ENCODE data around the gene TBC1D22A. TPM values are rescaled to one million over a fixed set of nuclear protein-coding genes. Genes with fewer than 3 reads are reported as not detected.

Gene TBC1D22A, protein sequence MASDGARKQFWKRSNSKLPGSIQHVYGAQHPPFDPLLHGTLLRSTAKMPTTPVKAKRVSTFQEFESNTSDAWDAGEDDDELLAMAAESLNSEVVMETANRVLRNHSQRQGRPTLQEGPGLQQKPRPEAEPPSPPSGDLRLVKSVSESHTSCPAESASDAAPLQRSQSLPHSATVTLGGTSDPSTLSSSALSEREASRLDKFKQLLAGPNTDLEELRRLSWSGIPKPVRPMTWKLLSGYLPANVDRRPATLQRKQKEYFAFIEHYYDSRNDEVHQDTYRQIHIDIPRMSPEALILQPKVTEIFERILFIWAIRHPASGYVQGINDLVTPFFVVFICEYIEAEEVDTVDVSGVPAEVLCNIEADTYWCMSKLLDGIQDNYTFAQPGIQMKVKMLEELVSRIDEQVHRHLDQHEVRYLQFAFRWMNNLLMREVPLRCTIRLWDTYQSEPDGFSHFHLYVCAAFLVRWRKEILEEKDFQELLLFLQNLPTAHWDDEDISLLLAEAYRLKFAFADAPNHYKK
- 14.5 and 18.2 TPM in 2 replicates for total RNA-seq (2014; rRNA removed; shearing (Covaris generic); ENCODE audit: low replicate concordance)

GRCh38 chr22:46762238-46763050, at the start of gene TBC1D22A:
Gene TBC1D22A, plus strand, starts transcription at chr22:46762650. Its CDS starts 137 bp downstream, at chr22:46762787.
- no peaks in the 10 kb centered on the region for H3K27me3 ChIP-seq
- peak; percentile 92 for DNase-seq
- H3K9me3 ChIP-seq: no peaks in the 10 kb centered on the region
- peak within 1 kb of the TSS; percentile 66 for H3K4me3 ChIP-seq
- peaks cover 12% of the 10 kb centered on the region for H3K36me3 ChIP-seq

DNA sequence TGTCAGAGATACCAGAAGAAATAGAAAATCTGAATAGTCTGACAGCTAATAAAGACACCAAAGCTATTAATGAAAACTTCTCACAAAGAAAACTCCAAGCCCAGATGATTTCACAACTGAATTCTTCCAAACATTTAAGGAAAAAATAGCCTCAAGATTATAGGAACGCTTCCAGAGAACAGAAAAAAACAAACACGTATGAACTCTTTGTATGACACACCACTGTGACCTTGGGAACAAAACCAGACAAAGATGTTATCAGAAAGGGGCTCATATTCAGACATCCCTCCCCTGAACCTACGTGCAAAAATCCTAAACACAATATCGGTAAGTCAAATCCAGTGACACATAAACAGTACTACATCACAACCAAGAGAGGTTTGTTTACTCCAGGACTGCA, 47.9 kb upstream of the TBC1D22A start:
- Histone ChIP-seq H3K27me3 (no peaks in the 10 kb centered on the region), H3K9me3 (no peaks in the 10 kb centered on the region), H3K36me3 (peaks cover 42% of the 10 kb centered on the region), H3K4me3 (no peak overlapping the region)
- DNase-seq: no peak

- H3K27me3 ChIP-seq: no peaks in the 10 kb centered on the region
- H3K36me3 ChIP-seq: peaks cover 22% of the 10 kb centered on the region
- H3K9me3 ChIP-seq: no peaks in the 10 kb centered on the region
- no peak overlapping the region for H3K4me3 ChIP-seq
- no peak for DNase-seq
Observed at GRCh38 chr22:46719921-46720320, 42.5 kb upstream of the TBC1D22A start.

GRCh38 chr22:46721501-46722085, 40.9 kb upstream of the TBC1D22A start:
- no peaks in the 10 kb centered on the region for H3K27me3 ChIP-seq
- peaks cover 27% of the 10 kb centered on the region for H3K36me3 ChIP-seq
- H3K4me3 ChIP-seq: no peak overlapping the region
- H3K9me3 ChIP-seq: no peaks in the 10 kb centered on the region
- no peak for DNase-seq

DNA sequence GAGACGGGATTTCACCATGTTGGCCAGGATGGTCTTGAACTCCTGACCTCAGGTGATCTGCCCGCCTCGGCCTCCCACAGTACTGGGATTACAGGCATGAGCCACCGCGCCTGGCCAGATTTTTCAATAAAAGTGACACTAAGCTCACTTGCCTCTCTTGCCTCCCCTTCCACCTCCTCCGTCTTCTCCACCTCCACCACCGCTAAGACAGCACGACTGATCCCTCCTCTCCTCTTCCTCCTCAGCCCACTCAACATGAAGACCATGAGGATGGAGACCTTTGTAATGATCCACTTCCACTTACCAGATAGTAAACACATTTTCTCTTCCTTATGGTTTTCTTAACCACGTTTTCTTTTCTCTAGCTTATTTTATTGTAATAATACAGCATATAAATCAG, 38.6 kb upstream of the TBC1D22A start:
- Histone ChIP-seq H3K36me3 (peaks cover 22% of the 10 kb centered on the region), H3K27me3 (no peaks in the 10 kb centered on the region), H3K4me3 (no peak overlapping the region), H3K9me3 (no peaks in the 10 kb centered on the region)
- DNase-seq: no peak

DNA sequence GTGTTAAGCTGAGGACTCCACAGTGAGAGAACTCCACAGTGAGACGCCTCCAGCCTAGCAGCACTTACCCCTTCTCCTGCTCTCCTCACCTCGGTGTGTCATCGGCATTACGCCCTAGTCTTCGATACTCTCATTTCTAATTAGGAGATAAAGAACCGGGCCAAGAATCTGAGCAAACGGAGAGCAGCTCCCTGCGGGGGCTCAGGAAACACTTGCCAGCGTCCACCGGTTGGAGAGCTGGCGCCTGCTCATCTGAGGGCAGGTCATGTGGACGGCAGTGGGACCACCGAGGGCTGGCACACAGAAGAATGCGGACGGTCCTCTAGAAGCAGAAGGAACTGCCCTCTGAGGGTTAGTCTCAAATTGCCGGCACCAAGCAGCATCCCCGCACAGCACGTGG, 37.4 kb upstream of the TBC1D22A start:
- Histone ChIP-seq H3K4me3 (no peak overlapping the region), H3K9me3 (no peaks in the 10 kb centered on the region), H3K36me3 (peaks cover 10% of the 10 kb centered on the region), H3K27me3 (no peaks in the 10 kb centered on the region)
- no peak for DNase-seq

- H3K9me3 ChIP-seq: no peaks in the 10 kb centered on the region
- peaks cover 7% of the 10 kb centered on the region; the same call in 1 of the 2 replicates for H3K36me3 ChIP-seq
- no peak for DNase-seq
- no peaks in the 10 kb centered on the region for H3K27me3 ChIP-seq
- H3K4me3 ChIP-seq: no peak overlapping the region
Observed at GRCh38 chr22:46726066-46726985, 36.1 kb upstream of the TBC1D22A start.

DNA sequence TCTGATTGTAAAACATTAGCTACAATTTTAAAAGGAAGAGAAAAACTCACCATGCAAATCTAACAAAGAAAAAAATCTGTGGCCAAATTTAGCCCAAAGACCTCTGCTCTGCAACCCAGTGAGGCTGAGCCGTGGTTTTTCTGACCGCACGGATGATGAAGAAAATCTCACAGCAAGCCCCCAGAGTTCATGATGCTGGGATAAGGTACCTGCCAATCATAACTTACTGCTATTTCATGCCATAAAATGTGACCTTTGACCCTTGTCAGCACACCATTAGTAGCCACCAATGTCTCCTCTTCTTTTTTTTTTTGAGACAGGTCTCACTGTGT, 35.5 kb upstream of the TBC1D22A start:
- Histone ChIP-seq H3K36me3 (peaks cover 7% of the 10 kb centered on the region; the same call in 1 of the 2 replicates), H3K9me3 (no peaks in the 10 kb centered on the region), H3K27me3 (no peaks in the 10 kb centered on the region), H3K4me3 (no peak overlapping the region)
- DNase-seq: no peak

- Histone ChIP-seq H3K9me3 (no peaks in the 10 kb centered on the region), H3K4me3 (no peak overlapping the region), H3K27me3 (no peaks in the 10 kb centered on the region), H3K36me3 (peaks cover 7% of the 10 kb centered on the region; the same call in 1 of the 2 replicates)
- DNase-seq: no peak
Observed at GRCh38 chr22:46727813-46728364, 34.6 kb upstream of the TBC1D22A start.

DNA sequence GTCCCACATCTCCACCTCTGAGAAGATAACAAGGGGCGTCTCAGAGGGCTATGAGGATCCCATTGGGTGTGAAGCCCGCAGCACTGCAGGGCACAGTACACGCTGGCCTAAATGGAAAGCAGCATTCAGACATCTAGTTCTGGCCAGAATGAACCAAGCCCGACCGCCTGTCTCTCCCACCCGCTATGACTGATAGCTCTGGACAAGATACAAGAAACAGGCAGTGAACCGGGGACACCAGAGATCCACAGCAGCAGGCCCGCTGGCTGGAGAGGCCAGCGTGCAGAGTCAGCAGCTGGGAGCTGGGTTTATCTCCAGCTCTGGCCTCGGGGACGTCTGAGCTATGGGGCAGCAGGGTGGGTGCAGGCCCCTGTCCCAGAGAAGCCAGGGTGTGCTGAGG, 34.0 kb upstream of the TBC1D22A start:
- H3K27me3 ChIP-seq: no peaks in the 10 kb centered on the region
- no peak for DNase-seq
- H3K4me3 ChIP-seq: no peak overlapping the region
- no peaks in the 10 kb centered on the region for H3K9me3 ChIP-seq
- peaks cover 7% of the 10 kb centered on the region; the same call in 1 of the 2 replicates for H3K36me3 ChIP-seq

DNA sequence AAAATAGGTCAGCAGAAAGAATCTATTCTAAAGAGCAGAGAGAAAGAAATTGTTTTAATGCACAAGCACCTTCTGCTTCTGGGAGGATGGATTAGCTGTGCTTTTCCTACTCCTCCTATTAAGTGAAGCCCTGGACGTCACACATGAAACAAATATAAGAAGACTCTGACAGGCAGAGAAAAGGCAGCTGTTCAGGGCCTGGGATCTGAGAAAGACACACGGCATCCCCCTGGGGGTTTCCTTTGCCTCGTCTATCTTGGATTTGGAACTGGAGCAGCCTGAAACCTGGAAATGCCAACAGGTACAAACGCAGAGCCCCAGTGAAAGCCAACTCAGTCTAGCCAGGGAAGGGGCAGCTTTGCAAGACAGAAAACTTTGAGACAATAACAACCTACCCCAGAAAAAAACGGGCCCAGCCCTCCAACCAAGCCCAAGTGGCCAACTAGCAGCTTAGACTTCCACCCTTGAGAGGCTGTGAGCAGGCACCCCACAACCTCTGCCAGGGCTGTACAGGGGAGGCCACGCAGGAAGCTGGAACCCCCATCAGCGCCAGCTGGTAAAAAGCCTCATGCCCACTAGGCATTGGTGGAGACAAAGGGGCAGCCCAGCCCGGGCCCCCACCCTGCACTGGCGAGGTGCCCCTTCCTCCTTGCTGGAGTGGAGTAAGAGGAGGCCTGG, 31.7 kb upstream of the TBC1D22A start:
- DNase-seq: no peak
- no peaks in the 10 kb centered on the region for H3K27me3 ChIP-seq
- no peaks in the 10 kb centered on the region; the same call in none of the 2 replicates for H3K36me3 ChIP-seq
- H3K4me3 ChIP-seq: no peak overlapping the region
- no peaks in the 10 kb centered on the region for H3K9me3 ChIP-seq

GRCh38 chr22:46731246-46732040, 31.0 kb upstream of the TBC1D22A start:
- H3K9me3 ChIP-seq: no peaks in the 10 kb centered on the region
- DNase-seq: no peak
- no peaks in the 10 kb centered on the region; the same call in none of the 2 replicates for H3K36me3 ChIP-seq
- no peaks in the 10 kb centered on the region for H3K27me3 ChIP-seq
- no peak overlapping the region for H3K4me3 ChIP-seq

GRCh38 chr22:46732041-46732379, 30.4 kb upstream of the TBC1D22A start:
- no peak overlapping the region for H3K4me3 ChIP-seq
- H3K9me3 ChIP-seq: no peaks in the 10 kb centered on the region
- H3K27me3 ChIP-seq: no peaks in the 10 kb centered on the region
- H3K36me3 ChIP-seq: no peaks in the 10 kb centered on the region; the same call in none of the 2 replicates
- DNase-seq: no peak

DNA sequence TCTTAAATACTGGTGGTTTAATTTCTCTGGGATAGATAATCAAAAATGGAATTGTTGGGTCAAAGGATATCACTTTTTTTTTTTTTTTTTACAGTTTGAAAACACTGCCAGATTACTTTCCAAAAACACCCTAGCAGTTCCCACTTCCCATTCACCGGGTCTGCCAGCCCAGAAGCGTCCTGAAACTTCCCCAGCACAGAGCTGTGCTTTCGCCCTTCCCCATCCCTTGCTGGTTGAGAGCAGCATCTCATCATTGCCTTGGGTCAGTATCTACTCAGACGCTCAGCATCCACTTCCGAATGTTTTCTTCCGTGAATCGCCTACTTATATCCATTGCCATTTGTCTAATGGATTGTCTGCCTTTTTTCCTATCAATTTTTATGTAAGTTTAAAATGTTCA, 29.9 kb upstream of the TBC1D22A start:
- DNase-seq: no peak
- Histone ChIP-seq H3K4me3 (no peak overlapping the region), H3K9me3 (no peaks in the 10 kb centered on the region)

More for the DNA sequence above, 29.9 kb upstream of the TBC1D22A start:
- no peaks in the 10 kb centered on the region for H3K27me3 ChIP-seq
- no peaks in the 10 kb centered on the region; the same call in none of the 2 replicates for H3K36me3 ChIP-seq

All from MG63 (cell line).